Measurements from ENCODE around the gene FAM111B.

FAM111B gene

GRCh38 chr11:59137190-59137589 lies 30.2 kb downstream of the FAM111B start:
- H2AK5ac ChIP-seq (ENCODE audit: low read length, severe bottlenecking): no peak overlapping the region
- 95% methylated on average over 17 of the region's 17 CpGs for WGBS
- no peak overlapping the region for H3K4me3 ChIP-seq (ENCODE audit: insufficient read depth in 1 of 2, low read depth in 1 of 2, low read length in 2 of 2)
- no peak overlapping the region for H3K4ac ChIP-seq (ENCODE audit: low read depth in 1 of 2, low read length in 2 of 2)
- no peak overlapping the region for H2BK12ac ChIP-seq (ENCODE audit: low read length in 2 of 2)
- peaks cover 5% of the 10 kb centered on the region for H3K79me1 ChIP-seq (replicated peaks; ENCODE audit: low read length, poor library complexity, severe bottlenecking)
- no peak for DNase-seq
- H3K27me3 ChIP-seq (ENCODE audit: control insufficient read depth in 1 of 2, insufficient read depth in 1 of 2, low read length in 2 of 2): no peaks in the 10 kb centered on the region
- no peak overlapping the region for H2BK15ac ChIP-seq (ENCODE audit: low read depth, poor library complexity, severe bottlenecking)
- H2AFZ ChIP-seq (ENCODE audit: low read depth, low read length): no peak overlapping the region
- peaks cover under 1% of the 10 kb centered on the region for H3K9me3 ChIP-seq (ENCODE audit: control insufficient read depth, low read length)
- H2BK120ac ChIP-seq (ENCODE audit: low read depth, low read length): no peak overlapping the region
- H3K23ac ChIP-seq (ENCODE audit: low read length in 2 of 2): no peak overlapping the region
- H3K4me1 ChIP-seq (ENCODE audit: control insufficient read depth, insufficient read depth, low read depth, low read length): peaks cover 5% of the 10 kb centered on the region
- no peak overlapping the region for H4K8ac ChIP-seq (ENCODE audit: low read length)
- H4K91ac ChIP-seq (ENCODE audit: low read length): no peak overlapping the region
- no peak overlapping the region for H2BK5ac ChIP-seq (ENCODE audit: low read depth, low read length, poor library complexity, severe bottlenecking)
- peaks cover 3 to 43% of the 10 kb centered on the region in 2 experiments for H3K36me3 ChIP-seq (ENCODE audit: control insufficient read depth in 1 of 2, insufficient read depth in 2 of 2, low read depth in 1 of 2, low read length in 2 of 2)
- no peak overlapping the region for H3K27ac ChIP-seq (ENCODE audit: low read length, poor library complexity, severe bottlenecking)
- H3K14ac ChIP-seq (ENCODE audit: low read length in 2 of 2): no peak overlapping the region
- H3K4me2 ChIP-seq (ENCODE audit: low read length, poor library complexity, severe bottlenecking): no peak overlapping the region
- H3K9ac ChIP-seq (ENCODE audit: low read length): no peak overlapping the region
- no peak overlapping the region for H3K18ac ChIP-seq (ENCODE audit: low read depth in 1 of 2, low read length in 2 of 2)

DNA sequence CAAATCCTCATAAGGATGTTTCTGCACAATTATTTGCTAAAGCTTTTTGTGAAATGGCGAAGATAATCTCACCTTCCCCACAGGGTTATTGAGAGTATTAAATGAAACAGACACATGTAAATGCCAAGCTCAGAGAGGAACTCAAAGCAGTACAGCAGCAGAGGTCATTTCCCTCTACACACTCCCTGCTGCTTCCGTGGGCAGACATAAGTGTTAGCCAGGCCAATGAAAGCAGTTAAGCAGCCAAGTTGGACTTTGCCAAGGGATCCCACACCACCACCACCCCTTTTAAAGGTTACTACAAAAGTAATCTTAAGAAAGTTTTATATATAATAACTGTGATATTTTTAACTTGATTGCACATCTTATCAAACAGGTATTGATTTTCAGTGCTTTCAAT lies 31.6 kb downstream of the FAM111B start:
- WGBS: 100% methylated on average over 2 of the region's 2 CpGs
- peaks cover 5% of the 10 kb centered on the region for H3K79me1 ChIP-seq (replicated peaks; ENCODE audit: low read length, poor library complexity, severe bottlenecking)
- H2BK120ac ChIP-seq (ENCODE audit: low read depth, low read length): no peak overlapping the region
- H3K27ac ChIP-seq (ENCODE audit: low read length, poor library complexity, severe bottlenecking): no peak overlapping the region
- no peak overlapping the region for H3K18ac ChIP-seq (ENCODE audit: low read depth in 1 of 2, low read length in 2 of 2)
- no peaks in the 10 kb centered on the region for H3K9me3 ChIP-seq (ENCODE audit: control insufficient read depth, low read length)
- H3K9ac ChIP-seq (ENCODE audit: low read length): peak overlapping the region; percentile 2
- H3K4me3 ChIP-seq (ENCODE audit: insufficient read depth in 1 of 2, low read depth in 1 of 2, low read length in 2 of 2): no peak overlapping the region
- H2BK12ac ChIP-seq (ENCODE audit: low read length in 2 of 2): no peak overlapping the region
- H2AFZ ChIP-seq (ENCODE audit: low read depth, low read length): no peak overlapping the region
- DNase-seq: no peak
- H3K4me1 ChIP-seq (ENCODE audit: control insufficient read depth, insufficient read depth, low read depth, low read length): peaks cover 5% of the 10 kb centered on the region
- no peak overlapping the region for H3K23ac ChIP-seq (ENCODE audit: low read length in 2 of 2)
- peaks cover 3 to 29% of the 10 kb centered on the region in 2 experiments for H3K36me3 ChIP-seq (ENCODE audit: control insufficient read depth in 1 of 2, insufficient read depth in 2 of 2, low read depth in 1 of 2, low read length in 2 of 2)
- H4K91ac ChIP-seq (ENCODE audit: low read length): no peak overlapping the region
- H3K4me2 ChIP-seq (ENCODE audit: low read length, poor library complexity, severe bottlenecking): no peak overlapping the region
- no peak overlapping the region for H2BK5ac ChIP-seq (ENCODE audit: low read depth, low read length, poor library complexity, severe bottlenecking)
- H3K27me3 ChIP-seq (ENCODE audit: control insufficient read depth in 1 of 2, insufficient read depth in 1 of 2, low read length in 2 of 2): no peaks in the 10 kb centered on the region
- no peak overlapping the region for H2BK15ac ChIP-seq (ENCODE audit: low read depth, poor library complexity, severe bottlenecking)
- H3K4ac ChIP-seq (ENCODE audit: low read depth in 1 of 2, low read length in 2 of 2): no peak overlapping the region
- H2AK5ac ChIP-seq (ENCODE audit: low read length, severe bottlenecking): no peak overlapping the region
- H3K14ac ChIP-seq (ENCODE audit: low read length in 2 of 2): no peak overlapping the region
- H4K8ac ChIP-seq (ENCODE audit: low read length): no peak overlapping the region

GRCh38 chr11:59141191-59141590 lies 34.2 kb downstream of the FAM111B start:
- Histone ChIP-seq H3K4me1 (ENCODE audit: control insufficient read depth, insufficient read depth, low read depth, low read length) (peaks cover 11% of the 10 kb centered on the region), H2BK15ac (ENCODE audit: low read depth, poor library complexity, severe bottlenecking) (no peak overlapping the region), H3K79me1 (replicated peaks; ENCODE audit: low read length, poor library complexity, severe bottlenecking) (peaks cover 9% of the 10 kb centered on the region), H2BK120ac (ENCODE audit: low read depth, low read length) (no peak overlapping the region), H2AK5ac (ENCODE audit: low read length, severe bottlenecking) (no peak overlapping the region), H3K27me3 (ENCODE audit: control insufficient read depth in 1 of 2, insufficient read depth in 1 of 2, low read length in 2 of 2) (no peaks in the 10 kb centered on the region), H3K9ac (ENCODE audit: low read length) (peak overlapping the region; percentile 93), H2BK5ac (ENCODE audit: low read depth, low read length, poor library complexity, severe bottlenecking) (no peak overlapping the region), H4K8ac (ENCODE audit: low read length) (no peak overlapping the region), H2AFZ (ENCODE audit: low read depth, low read length) (no peak overlapping the region), H3K18ac (ENCODE audit: low read depth in 1 of 2, low read length in 2 of 2) (no peak overlapping the region), H3K4ac (ENCODE audit: low read depth in 1 of 2, low read length in 2 of 2) (no peak overlapping the region), H3K4me2 (ENCODE audit: low read length, poor library complexity, severe bottlenecking) (no peak overlapping the region), H2BK12ac (ENCODE audit: low read length in 2 of 2) (no peak overlapping the region), H3K14ac (ENCODE audit: low read length in 2 of 2) (no peak overlapping the region), H3K27ac (ENCODE audit: low read length, poor library complexity, severe bottlenecking) (no peak overlapping the region), H4K91ac (ENCODE audit: low read length) (no peak overlapping the region), H3K23ac (ENCODE audit: low read length in 2 of 2) (no peak overlapping the region), H3K9me3 (ENCODE audit: control insufficient read depth, low read length) (no peaks in the 10 kb centered on the region), H3K4me3 (ENCODE audit: insufficient read depth in 1 of 2, low read depth in 1 of 2, low read length in 2 of 2) (peak overlapping the region in 1 of 2 experiments; percentile 85), H3K36me3 (ENCODE audit: control insufficient read depth in 1 of 2, insufficient read depth in 2 of 2, low read depth in 1 of 2, low read length in 2 of 2) (peaks cover 3 to 12% of the 10 kb centered on the region in 2 experiments)
- no peak for DNase-seq
- 88% methylated on average over 3 of the region's 4 CpGs for WGBS

- no peak overlapping the region for H4K91ac ChIP-seq (ENCODE audit: low read length)
- WGBS: 33% methylated on average over 3 of the region's 3 CpGs
- H3K79me1 ChIP-seq (replicated peaks; ENCODE audit: low read length, poor library complexity, severe bottlenecking): peaks cover 9% of the 10 kb centered on the region
- no peak overlapping the region for H2BK5ac ChIP-seq (ENCODE audit: low read depth, low read length, poor library complexity, severe bottlenecking)
- no peak overlapping the region for H2BK15ac ChIP-seq (ENCODE audit: low read depth, poor library complexity, severe bottlenecking)
- no peak overlapping the region for H2BK12ac ChIP-seq (ENCODE audit: low read length in 2 of 2)
- H3K14ac ChIP-seq (ENCODE audit: low read length in 2 of 2): no peak overlapping the region
- H3K27me3 ChIP-seq (ENCODE audit: control insufficient read depth in 1 of 2, insufficient read depth in 1 of 2, low read length in 2 of 2): no peaks in the 10 kb centered on the region
- no peaks in the 10 kb centered on the region for H3K9me3 ChIP-seq (ENCODE audit: control insufficient read depth, low read length)
- peak overlapping the region; percentile 71 for H4K8ac ChIP-seq (ENCODE audit: low read length)
- no peak overlapping the region for H2BK120ac ChIP-seq (ENCODE audit: low read depth, low read length)
- H2AFZ ChIP-seq (ENCODE audit: low read depth, low read length): peak overlapping the region; percentile 85
- H3K4me3 ChIP-seq (ENCODE audit: insufficient read depth in 1 of 2, low read depth in 1 of 2, low read length in 2 of 2): peak overlapping the region; percentile 77 to 85
- peaks cover 3 to 14% of the 10 kb centered on the region in 2 experiments for H3K36me3 ChIP-seq (ENCODE audit: control insufficient read depth in 1 of 2, insufficient read depth in 2 of 2, low read depth in 1 of 2, low read length in 2 of 2)
- H3K27ac ChIP-seq (ENCODE audit: low read length, poor library complexity, severe bottlenecking): peak overlapping the region; percentile 98
- H3K18ac ChIP-seq (ENCODE audit: low read depth in 1 of 2, low read length in 2 of 2): no peak overlapping the region
- H2AK5ac ChIP-seq (ENCODE audit: low read length, severe bottlenecking): no peak overlapping the region
- H3K4ac ChIP-seq (ENCODE audit: low read depth in 1 of 2, low read length in 2 of 2): no peak overlapping the region
- H3K23ac ChIP-seq (ENCODE audit: low read length in 2 of 2): no peak overlapping the region
- H3K4me2 ChIP-seq (ENCODE audit: low read length, poor library complexity, severe bottlenecking): peak overlapping the region; percentile 89
- no peak for DNase-seq
- peaks cover 9% of the 10 kb centered on the region for H3K4me1 ChIP-seq (ENCODE audit: control insufficient read depth, insufficient read depth, low read depth, low read length)
- peak overlapping the region; percentile 93 for H3K9ac ChIP-seq (ENCODE audit: low read length)
Observed at GRCh38 chr11:59141673-59142460, 34.8 kb downstream of the FAM111B start.
